Measurements from ENCODE around the gene LCN6. TPM values are rescaled to one million over a fixed set of nuclear protein-coding genes. Genes with fewer than 3 reads are reported as not detected.

LCN6 gene
- total RNA-seq, 1 experiment from 2014 or later: not detected

DNA sequence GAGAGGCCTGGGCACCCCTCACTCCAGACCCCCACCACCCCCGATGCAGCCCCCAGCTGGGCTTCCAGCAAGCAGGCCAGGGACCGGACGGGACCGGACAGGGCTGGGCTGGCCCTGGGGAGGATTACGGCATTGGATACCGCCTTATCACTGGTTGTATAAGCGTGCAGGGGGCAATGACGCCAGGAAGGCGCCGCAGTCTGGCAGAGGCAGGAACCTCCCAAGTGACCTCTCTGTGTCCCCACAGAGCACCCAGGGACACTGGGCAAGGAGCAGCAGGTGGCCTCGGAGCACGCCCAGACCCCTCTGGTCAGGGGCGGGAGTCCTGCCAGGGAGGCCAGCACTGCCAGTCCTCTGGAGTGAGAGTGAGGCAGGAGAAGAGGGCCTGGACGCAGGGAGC lies 16.7 kb upstream of the LCN6 start:
- Mint-ChIP-seq H3K27ac (ENCODE audit: low read depth, unreplicated experiment) (no peak overlapping the region), H3K4me1 (ENCODE audit: insufficient read depth, unreplicated experiment) (peaks cover 7% of the 10 kb centered on the region), H3K4me3 (ENCODE audit: unreplicated experiment) (no peak overlapping the region), H3K36me3 (ENCODE audit: insufficient read depth, unreplicated experiment) (no peaks in the 10 kb centered on the region), H3K9me3 (ENCODE audit: unreplicated experiment) (no peaks in the 10 kb centered on the region), H3K27me3 (ENCODE audit: insufficient read depth, unreplicated experiment) (no peaks in the 10 kb centered on the region)
- no peak for DNase-seq (ENCODE audit: unreplicated experiment)
- POLR2A ChIA-PET: no interaction called here
- TF ChIP-seq CTCF (IDR thresholded peaks at IDR 0.05; ENCODE audit: unreplicated experiment): no peak
- CTCF ChIA-PET: interaction anchor here (0.6 to 3.6 kb wide), 3 partner anchors 13 to 40 kb away, joined by 3 to 19 read pairs (median 3); no protein-coding TSS in a partner anchor
- intact Hi-C loops (cut with micrococcal nuclease): no loop called here
- no TSS peak for BruUV-seq (replicated peaks)

GRCh38 chr9:136764301-136764891 lies 16.1 kb upstream of the LCN6 start, which contains the start of gene LCN15:
TSS of gene LCN15 (minus strand) at chr9:136764518. CDS start at chr9:136764488, 30 bp downstream.
- intact Hi-C loops (cut with micrococcal nuclease): no loop called here
- peaks cover 7% of the 10 kb centered on the region for H3K4me1 Mint-ChIP-seq (ENCODE audit: insufficient read depth, unreplicated experiment)
- ChIA-PET POLR2A (no interaction called here), CTCF (interaction anchor here (0.6 to 3.6 kb wide), 5 partner anchors 10 to 87 kb away, joined by 3 to 19 read pairs (median 3); no protein-coding TSS in a partner anchor)
- no peak within 1 kb of the TSS for H3K27ac Mint-ChIP-seq (ENCODE audit: low read depth, unreplicated experiment)
- H3K9me3 Mint-ChIP-seq (ENCODE audit: unreplicated experiment): no peaks in the 10 kb centered on the region
- H3K36me3 Mint-ChIP-seq (ENCODE audit: insufficient read depth, unreplicated experiment): no peaks in the 10 kb centered on the region
- no peak for DNase-seq (ENCODE audit: unreplicated experiment)
- no peak within 1 kb of the TSS for H3K4me3 Mint-ChIP-seq (ENCODE audit: unreplicated experiment)
- TF ChIP-seq CTCF (IDR thresholded peaks at IDR 0.05; ENCODE audit: unreplicated experiment): no peak
- BruUV-seq (replicated peaks): no TSS peak
- H3K27me3 Mint-ChIP-seq (ENCODE audit: insufficient read depth, unreplicated experiment): no peaks in the 10 kb centered on the region

DNA sequence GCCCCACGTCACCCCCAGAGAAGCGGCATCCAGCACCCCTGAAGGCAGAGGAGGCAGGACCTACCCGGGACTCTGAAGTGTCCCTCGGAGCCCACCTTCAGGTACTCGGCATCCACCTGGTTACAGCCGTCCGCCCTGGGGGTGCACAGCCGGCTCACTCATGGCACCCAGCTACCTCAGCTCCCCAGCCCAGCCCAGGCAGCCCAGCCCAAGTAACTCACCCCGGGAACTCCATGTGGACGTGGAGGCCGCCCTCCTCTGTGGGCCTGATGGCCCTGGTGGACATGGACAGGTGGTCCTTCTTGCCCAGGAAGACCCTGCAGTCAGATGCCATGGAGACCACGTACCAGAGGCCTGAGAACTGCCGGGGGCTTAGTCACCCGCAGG lies 15.3 kb upstream of the LCN6 start:
- POLR2A ChIA-PET: no interaction called here
- Mint-ChIP-seq H3K4me3 (ENCODE audit: unreplicated experiment) (no peak overlapping the region), H3K27me3 (ENCODE audit: insufficient read depth, unreplicated experiment) (no peaks in the 10 kb centered on the region), H3K27ac (ENCODE audit: low read depth, unreplicated experiment) (no peak overlapping the region), H3K4me1 (ENCODE audit: insufficient read depth, unreplicated experiment) (peaks cover 7% of the 10 kb centered on the region), H3K9me3 (ENCODE audit: unreplicated experiment) (no peaks in the 10 kb centered on the region), H3K36me3 (ENCODE audit: insufficient read depth, unreplicated experiment) (no peaks in the 10 kb centered on the region)
- no peak for DNase-seq (ENCODE audit: unreplicated experiment)
- intact Hi-C loops (cut with micrococcal nuclease): no loop called here
- TF ChIP-seq CTCF (IDR thresholded peaks at IDR 0.05; ENCODE audit: unreplicated experiment): no peak
- BruUV-seq (replicated peaks): no TSS peak
- CTCF ChIA-PET: interaction anchor here (0.7 to 1.0 kb wide), 3 partner anchors 14 to 34 kb away, joined by 3 read pairs; no protein-coding TSS in a partner anchor

GRCh38 chr9:136762915-136763648 lies 14.8 kb upstream of the LCN6 start:
- DNase-seq (ENCODE audit: unreplicated experiment): peak; percentile 14
- intact Hi-C loops (cut with micrococcal nuclease): no loop called here
- no peaks in the 10 kb centered on the region for H3K27me3 Mint-ChIP-seq (ENCODE audit: insufficient read depth, unreplicated experiment)
- peaks cover 7% of the 10 kb centered on the region for H3K4me1 Mint-ChIP-seq (ENCODE audit: insufficient read depth, unreplicated experiment)
- CTCF ChIA-PET: interaction anchor here (0.7 to 1.0 kb wide), 3 partner anchors 15 to 110 kb away, joined by 3 read pairs; no protein-coding TSS in a partner anchor
- H3K4me3 Mint-ChIP-seq (ENCODE audit: unreplicated experiment): no peak overlapping the region
- no peaks in the 10 kb centered on the region for H3K9me3 Mint-ChIP-seq (ENCODE audit: unreplicated experiment)
- H3K36me3 Mint-ChIP-seq (ENCODE audit: insufficient read depth, unreplicated experiment): no peaks in the 10 kb centered on the region
- POLR2A ChIA-PET: no interaction called here
- BruUV-seq (replicated peaks): no TSS peak
- no peak for TF ChIP-seq CTCF (IDR thresholded peaks at IDR 0.05; ENCODE audit: unreplicated experiment)
- H3K27ac Mint-ChIP-seq (ENCODE audit: low read depth, unreplicated experiment): no peak overlapping the region

All from MCF 10A (cell line).